Activated CD4-positive, alpha-beta T cell treated with anti-CD3 and anti-CD28 coated beads, Interleukin-2, amount 50 U/mL, for 1 hour (primary cell): Measurements from ENCODE around the gene INO80B.
"Not testable (repeated sequence)": the region's sequence is repeated elsewhere in the genome, so short reads cannot be mapped to it uniquely, and the experiment has no call there.

Experiments used
- DNase-seq: peaks from one replicate; pipeline ENCODE4 v3.0.0-alpha.2; 2020

INO80B gene

DNA sequence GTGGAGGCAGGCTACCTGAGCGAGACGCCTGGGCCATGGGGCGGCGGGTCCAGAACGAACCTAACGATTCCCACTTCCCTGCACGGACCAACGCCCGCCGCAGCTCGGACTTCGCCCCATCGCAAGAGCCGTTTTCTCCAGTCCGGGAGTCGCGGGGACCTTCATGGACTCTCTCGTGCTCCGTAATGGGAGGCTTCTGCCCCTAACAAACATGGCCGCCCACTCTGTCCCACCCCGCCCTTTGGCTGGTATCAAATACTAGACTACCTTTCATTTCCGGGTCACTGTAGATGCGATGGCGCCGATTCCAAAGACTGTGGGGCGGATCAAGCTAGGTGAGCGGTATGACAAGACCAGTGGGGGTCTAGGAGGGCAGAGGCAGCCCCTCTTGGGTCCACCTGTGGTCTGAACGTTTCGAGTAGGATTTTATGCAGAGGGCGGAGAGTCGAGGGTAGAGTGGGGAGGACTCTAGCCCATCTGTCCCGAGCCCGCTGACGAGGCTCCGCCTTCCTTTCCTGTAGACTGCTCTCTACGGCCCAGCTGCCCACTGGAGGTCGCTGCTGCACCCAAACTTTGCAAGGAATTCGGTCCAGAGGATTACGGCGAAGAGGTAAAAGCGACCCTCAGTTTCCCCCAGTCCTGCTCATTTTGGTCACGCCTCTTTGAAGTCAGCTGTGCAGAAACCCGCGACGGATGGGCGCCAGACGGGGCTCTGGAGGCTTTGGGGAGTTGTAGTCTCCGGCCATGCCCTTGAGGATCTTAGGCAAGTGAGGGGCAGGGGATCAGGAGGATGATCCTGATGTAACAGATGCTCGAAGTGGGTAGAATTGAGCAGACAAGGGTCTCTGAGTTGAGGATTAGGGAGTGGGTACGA is 28.2 kb downstream of the INO80B start, which contains the start of the genes CCDC142 and TTC31:
Gene CCDC142 (minus strand): TSS at position 198 of the 874 bp plus-strand sequence. CDS start 161 bp downstream, at position 37.
Gene TTC31 (plus strand): TSS at position 281 of the 874 bp plus-strand sequence. CDS start 15 bp downstream, at position 296.
- peak; percentile 91 for DNase-seq

DNA sequence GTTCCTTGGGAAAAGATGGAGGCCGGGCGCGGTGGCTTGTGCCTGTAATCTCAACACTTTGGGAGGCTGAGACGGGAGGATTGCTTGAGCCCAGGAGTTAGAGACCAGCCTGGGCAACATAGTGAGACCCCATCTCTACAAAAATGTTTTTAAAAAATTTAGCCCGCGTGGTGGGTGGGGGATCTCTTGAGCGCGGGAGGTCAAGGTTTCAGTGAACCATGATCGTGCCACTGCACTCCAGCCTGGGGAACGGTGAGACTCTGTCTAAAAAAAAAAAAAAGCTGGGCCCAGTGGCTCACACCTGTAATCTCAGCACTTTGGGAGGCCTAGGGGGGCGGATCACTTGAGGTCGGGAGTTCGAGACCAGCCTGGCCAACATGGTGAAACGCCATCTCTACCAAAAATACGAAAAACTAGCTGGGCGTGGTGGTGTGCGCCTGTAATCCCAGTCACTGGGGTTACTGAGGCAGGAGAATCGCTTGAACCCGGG is 28.8 kb downstream of the INO80B start:
- DNase-seq, result not testable (repeated sequence)

DNA sequence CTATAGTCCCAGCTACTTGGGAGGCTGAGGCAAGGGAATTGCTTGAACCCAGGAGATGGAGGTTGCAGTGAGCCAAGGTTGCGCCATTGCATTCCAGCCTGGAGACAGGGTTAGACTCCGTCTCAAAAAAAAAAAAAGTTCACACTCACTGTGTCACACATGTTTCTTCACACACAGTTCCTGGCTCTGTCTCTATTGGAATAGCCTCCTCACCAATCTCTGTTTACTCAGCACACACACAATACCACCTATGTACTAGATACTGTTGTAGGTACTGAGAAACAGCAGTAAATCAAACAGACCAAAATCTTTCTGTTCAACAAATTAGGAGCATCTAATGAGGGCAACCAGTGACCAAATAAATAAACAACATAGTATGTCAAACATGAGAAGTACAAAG is 31.3 kb downstream of the INO80B start:
- DNase-seq, result no peak

DNA sequence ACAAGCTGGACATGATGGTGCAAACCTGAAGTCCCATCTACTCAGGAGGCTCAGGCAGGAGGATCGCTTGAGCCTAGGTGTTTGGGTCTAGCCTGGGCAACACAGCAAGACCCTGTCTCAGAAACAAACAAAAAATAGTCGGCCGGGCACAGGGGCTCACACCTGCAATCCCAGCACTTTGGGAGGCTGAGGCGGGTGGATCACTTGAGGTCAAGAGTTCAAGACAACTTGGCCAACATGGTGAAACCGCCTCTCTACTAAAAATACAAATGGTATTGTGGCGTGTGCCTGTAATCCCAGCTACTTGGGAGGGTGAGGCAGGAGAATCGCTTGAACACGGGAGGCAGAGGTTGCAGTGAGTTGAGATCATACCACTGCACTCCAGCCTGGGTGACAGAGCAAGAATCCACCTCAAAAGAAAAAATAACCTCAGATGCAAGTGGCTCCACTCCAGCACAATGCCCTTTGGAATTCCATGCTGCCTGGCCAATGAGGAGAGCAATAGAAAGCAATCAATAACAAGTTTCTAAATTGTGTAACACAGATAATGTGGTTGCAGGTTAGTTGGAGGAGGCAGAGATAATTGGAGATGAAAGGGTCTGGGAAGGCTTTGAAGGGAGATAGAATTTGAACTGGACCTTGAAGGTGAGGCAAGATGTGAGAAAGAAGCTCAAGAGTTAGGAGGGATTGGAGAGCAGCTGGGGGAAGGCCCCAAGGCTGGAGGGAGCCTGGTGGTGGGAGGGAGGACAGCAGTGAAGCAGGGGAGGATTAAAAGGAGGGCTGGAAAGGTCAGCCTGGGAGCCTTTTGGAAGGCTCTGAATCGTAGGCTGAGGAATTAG is 34.0 kb downstream of the INO80B start:
- no peak for DNase-seq

DNA sequence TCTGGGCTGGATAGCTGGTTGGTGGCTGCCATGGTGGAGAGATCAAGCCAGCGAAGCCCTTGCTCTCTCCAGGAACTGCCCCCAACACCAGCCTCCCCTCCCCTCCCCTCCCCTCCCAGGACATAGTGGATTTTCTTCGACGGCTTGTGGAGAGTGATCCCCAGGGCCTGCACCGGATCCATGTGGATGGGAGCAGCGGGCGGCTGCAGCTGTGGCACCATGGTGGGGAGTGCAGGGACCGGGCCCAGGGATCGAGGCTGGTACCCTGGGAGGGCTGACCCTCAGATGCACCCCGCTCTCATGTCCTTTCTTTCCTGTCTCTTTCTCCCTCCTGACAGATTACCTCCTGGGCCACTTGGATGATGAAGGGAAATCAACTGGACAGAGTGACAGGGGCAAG is 35.0 kb downstream of the INO80B start:
- DNase-seq, result no peak

DNA sequence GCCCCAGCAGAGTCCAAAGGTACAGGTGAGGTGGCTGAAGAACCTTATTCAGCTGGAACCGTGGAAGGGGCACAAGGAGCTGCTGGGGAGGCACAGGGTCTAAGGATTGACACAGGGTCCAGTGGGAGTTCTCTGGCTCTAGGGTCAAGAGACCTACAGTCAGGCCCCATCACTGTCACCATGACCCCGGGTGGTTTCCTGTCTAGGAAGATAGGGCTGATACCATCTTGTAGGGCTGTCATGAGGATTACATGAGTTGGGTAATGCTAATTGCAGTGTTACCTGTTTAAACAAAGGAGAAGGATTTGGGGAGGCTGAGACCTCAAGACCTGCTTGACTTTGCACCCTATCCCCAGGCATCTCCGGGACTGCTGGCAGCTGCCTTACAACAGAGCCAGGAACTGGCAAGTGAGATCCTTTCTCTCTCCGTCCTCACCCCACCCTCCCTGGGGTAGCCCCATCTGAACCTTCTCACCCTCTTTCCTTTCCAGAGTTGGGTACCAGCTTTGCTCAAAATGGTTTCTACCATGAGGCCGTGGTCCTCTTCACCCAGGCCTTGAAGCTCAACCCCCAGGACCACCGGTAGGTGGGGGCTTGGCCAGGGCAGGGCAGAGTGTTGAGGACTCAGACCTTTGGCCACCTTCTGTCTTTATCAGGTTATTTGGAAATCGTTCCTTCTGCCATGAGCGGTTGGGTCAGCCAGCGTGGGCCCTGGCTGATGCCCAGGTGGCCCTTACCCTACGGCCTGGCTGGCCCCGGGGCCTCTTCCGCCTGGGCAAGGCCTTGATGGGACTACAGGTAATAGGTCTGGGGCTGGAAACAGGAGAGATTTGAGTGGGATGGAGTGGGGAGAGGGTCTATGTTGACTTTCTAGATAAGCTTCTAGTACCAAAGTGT is 37.0 kb downstream of the INO80B start:
- DNase-seq, result no peak

DNA sequence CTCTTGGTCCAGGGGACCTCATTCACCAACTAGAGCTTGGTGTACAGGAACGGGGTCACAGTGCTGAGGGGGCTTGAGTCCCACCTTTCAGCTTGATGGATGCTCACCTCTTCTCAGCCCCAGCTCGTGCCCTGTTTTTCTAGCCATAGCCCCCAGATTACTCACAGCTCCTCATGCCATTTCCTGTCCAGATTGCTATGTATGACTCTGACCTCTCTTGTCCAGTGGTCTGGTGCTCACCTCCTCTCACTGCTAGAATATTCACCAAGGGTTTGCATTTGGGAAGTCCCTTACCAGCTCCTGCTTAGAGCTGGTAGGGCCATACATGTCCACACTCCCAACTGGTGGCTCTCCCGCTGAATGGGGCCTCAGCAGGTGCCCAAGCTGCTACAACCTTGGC is 38.7 kb downstream of the INO80B start:
- no peak for DNase-seq

DNA sequence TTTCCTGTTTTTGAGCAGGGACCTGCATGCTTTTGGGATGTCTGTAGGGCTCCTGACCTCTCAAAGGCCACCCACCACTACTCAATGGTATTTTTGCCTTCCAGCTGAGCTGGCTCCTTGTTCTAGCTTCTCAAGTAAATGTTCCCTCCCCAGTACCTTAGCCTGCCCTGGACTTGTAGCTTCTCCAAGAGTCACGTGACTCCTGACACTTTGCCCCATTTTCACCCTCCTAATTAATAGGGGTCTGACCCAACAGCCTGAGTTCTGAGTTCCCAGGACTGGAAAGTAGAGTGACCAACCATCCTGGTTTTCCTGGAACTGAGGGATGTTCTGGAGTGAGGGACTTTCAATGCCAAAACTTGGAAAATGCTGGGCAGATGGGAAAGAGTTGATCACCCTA is 40.6 kb downstream of the INO80B start:
- no peak for DNase-seq

DNA sequence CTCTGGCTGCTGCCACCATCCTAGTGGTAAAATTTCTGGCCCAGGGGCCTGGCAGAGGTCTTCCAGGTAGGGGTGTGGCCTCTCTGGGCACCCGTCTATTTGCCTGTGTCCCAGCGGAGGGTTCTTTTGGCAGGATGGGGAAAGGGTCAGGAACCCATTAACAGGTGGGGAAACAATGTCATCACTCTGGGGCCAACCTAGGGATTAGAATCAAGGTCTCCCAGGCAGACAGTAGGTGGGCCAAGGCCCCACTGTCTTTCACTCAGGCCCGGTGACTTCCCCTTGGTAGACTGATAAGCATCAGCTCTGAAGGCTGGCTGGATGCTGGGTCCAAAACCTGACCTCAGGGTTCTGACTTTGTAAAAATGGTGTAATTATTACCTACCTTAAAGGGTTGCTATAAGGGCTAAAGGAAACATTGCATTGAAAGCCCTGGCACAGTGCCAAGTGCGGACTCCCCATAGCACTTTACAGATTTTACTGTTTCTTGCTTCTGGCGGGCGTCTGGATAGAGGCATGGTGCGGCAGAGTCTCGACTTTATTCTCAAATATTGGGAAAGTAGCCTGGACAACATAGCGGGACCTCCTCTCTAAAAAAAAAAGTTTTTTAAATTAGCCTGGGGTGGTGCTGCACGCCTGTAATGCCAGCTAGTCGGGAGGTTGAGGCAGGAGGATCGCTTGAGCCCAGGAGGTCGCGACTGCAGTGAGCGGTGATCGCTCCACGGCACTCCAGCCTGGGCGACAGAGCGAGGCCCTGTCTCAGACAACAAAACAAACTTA is 42.3 kb downstream of the INO80B start:
- no peak for DNase-seq

DNA sequence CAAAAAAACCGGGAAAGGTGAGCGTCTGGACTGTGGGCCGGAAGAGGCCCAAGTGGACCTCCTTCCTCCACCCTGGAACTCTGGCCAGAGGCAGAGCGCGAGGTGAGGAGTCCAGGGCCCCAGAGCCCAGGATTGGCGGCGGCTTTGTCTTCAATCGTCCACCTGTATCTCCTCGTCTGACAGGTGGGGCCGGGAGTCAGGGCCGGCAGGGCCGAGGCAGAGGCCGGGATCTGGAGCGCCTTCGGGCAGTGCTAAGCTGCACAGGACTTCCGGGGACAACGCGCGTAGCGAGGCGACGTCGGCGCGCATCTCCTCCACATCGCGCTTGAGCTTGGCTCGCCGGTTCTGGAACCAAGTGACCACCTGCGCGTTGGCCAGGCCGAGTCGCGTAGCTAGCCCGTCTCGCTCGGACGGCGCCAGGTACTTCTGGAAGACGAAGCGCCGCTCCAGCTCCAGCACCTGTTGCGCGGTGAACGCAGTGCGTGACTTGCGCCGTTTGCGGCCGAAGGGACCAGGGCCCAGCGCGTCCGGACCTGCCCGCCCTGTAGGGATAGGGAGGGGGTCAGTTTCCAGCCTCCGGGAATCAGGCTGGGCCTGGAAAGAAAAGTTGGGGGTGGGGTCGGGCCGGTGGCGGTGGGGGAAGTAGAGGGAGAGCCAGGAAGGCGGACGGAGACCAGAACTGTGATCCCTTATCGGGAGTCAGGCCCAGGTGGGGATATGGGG is 43.1 kb downstream of the INO80B start:
- DNase-seq, result peak; percentile 27

DNA sequence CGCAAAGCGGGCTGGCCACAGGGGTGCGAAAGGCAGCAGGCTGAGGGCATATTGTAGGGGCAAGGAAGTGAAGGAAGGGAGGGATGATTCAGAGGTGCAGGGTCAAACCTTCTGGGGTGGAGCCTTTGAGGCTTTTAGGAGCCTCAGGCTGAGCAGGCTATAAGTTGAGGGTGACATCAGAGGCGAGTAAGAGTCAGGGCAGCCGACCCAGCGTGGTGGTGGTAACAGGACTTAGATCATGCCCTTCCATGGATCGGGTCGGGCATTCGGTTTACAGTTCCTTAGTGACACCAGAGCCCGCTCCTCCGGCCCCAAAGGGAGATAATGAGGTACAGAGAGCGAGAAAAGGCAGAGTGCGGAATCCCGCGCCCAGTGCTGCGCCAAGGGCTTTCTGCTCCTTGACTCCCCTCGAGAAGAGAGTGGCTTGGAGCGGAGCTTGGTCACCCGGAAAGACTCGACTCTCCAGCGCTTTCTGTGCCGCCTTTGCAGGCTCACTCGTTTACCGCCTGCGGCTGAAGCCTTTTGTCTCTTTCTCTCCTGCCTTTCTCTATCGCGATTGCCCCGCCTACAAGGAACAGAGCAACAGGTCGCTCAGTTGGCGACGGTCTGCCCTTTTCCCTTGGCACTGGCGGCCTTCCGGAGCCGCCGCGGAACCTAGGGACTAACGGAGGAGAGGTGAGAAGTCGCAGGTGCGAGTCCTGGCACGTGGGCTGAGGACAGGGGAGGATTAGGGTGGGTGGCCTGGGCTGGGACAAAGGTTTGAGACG is 43.8 kb downstream of the INO80B start:
- no peak for DNase-seq

DNA sequence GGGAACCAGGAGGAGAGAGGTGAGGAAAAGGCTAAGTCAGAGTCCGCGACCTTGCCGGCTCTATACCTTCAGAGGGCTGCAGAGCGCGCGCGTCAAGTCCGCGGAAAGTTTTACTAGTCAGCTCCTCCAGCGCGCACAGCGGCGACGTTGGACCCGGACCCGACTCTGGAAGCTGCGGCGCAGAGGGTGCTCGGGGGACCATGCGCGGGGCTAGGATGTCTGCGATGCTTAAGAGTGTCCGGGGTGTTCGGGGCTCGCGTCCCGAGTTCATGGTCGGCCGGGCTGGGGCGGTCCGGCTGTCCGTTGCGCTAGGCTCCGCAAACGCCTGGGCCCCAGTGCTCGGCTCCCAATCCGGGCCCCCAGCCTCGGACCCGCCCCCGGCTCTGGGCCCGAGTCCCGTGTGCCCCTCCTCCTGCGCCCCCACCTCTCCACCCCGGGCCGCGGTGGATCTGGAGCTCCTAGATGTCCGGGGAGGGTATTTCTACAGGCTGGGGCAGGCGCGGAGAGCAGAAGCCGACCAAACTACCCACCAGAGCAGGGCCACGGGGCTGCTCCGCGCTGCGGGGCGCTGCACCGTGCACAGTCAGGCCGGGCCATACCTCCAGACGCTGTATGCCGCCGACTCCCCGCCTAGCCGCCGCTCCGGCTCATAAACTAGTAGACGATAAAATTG is 44.5 kb downstream of the INO80B start, which contains the start of gene LBX2:
Gene LBX2 (minus strand): TSS at position 337 of the 673 bp plus-strand sequence. CDS start 66 bp downstream, at position 271.
- peak; percentile 41 for DNase-seq

DNA sequence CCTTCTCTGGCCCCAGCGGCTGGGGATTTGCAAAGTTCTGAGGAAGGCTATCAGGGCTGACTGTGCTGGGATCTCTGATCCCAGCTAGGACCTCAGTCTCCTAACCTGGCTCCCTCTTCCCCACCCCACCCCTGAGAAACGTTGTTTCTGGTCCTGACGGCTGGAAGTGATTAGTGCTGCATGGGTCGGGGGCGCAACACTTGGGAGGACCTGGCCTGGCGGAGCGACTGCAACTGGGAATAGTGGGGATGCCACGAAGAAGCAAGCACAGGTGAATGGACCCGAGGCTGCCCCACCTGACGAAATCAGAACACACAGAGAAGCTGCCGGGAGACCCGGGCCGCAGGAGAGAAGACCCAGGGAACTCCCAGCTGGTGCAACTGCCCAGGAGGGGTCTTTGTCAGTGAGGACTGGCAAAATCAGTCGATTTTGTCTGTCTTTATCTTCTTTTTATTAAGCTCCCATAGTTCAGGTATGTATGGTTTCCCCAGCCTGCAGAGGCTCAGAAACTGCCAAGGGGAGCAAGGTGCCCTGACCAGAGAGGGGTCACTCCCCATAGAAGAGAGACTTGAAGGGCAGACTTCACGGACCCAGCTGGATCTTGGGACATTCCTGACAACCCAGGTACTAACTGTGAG is 45.2 kb downstream of the INO80B start:
- no peak for DNase-seq

DNA sequence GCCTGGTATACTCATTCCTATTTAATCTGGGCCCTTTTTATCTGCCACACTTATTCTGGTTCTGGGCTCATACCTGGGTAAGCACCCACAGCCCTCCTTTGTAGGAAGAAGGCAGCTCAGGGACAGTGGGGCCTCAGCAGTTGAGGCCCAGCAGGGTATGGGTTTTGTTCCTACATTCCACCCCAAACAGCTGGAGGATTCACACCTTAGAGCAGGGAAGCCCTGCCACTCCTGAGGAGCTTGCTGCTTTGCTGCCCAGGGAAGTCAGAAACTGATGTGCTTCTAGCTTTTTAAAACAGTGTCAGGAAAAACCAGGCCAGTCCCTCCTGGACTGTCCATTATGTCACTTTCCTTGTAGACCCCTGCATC is 45.7 kb downstream of the INO80B start:
- DNase-seq, result no peak

DNA sequence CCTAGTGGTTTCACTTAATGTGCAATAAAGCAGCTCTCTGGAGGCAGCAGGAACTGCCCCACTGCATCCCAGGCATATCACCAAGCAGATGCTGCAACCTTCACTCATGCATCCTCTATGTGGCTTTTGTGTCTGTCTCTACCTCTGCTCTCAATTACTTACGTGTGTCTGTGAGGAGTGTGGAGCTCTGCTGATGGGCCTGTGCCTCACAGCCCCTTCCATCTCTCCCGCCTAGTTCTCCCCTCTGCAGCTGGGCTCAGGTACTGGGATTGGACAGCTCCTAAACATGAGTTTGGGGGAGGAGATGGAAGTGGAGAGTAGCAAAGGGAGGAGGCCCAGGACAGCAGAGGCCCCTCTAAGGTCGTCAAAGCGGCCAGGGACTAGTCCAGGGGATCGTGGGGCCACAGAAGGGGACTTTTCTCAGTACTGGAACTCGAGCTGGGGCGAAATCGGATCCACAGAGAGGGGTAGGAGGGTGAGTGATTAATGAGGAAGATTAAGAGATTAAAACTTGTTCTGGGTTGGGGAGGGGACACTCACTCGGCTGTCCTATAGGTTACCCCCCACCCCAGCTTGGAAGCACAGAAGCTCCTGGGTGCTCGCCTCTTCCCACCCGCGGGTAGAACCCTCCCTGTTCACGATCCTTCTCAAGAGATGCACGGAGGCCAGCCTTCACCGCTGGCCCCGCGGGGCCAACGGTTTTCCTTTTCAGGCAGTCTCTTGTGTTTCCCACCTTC is 46.6 kb downstream of the INO80B start:
- DNase-seq, result no peak

DNA sequence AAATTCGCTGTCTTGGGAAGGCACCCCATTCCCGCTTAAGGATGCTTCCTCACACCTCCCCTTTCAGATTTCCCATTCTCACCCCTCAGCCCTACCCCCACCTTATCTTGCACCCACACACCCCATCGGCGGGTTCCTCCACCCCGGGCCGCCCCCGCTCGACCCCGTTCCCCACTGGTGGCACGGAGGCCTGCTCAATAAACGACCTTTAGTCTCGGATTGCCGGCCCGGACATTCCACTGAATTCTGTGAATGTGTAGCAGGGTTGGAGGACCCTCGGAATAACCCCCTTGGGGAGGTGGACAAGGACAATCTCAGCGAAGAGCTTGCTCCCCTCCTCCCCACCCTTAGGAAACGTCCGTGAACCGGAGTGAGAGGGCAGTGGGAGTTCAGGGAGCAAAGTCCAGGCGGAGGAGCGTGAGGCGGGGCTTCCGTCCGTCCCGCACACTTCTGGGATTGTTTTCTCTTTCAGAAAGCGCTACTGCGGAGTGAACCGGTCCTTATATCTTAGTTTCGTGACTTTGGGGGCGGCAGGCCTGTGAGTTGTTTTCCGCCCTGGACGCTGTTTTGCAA is 47.3 kb downstream of the INO80B start:
- no peak for DNase-seq

DNA sequence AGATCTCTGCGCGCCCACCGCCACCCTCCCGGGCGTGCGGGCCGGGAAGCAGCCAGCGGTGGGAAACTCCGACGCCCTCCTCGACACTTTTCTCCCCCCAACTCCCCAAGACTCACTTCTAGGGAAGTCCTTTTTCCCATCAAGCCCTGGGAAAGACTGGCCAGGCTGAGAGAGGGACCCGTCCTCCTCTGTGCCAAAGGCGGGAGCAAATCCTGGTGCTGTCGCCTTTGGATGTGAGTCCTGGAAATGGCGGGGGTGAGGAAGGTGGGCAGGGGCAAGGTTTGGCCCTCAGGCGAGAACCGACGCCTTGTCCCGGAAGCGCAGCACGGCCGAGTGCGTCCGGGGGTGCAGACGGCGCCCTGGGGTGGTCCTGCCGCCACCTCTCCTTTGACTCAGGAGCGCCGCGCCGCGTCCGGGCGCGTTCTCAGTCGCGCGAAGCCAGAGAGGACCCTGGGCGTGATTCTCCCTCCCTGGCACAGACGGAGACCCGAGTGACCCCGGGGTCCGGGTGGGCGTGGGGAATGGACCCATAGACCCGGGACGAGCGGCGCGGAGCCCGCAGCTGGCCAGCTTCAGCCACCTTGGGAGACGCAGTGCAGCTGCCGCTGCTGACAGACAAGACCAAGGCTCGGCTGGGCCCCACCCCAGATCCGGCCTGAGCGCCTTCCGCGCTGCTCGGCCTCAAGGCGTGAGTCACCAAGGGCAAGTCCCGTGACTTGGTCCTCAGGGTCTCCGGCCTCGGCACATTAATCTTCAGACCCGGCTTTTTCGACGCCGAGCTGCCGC is 48.0 kb downstream of the INO80B start:
- peak; percentile 23 for DNase-seq
